Hepatocyte (in vitro differentiated cells): ENCODE data around the gene DAPK2.

Source experiments
- EZH2 ChIP-seq: fragments of 200-600 bp; sonication (generic); IDR thresholded peaks from 2 replicates; pipeline ENCODE4 v1.6.1; 2016; ENCODE audit warnings: antibody characterized with exemption, mild to moderate bottlenecking, borderline replicate concordance
- TF ChIP-seq, protein P1 (sequence below): fragments of 200-600 bp; sonication (generic); IDR thresholded peaks from 2 replicates; pipeline ENCODE4 v1.5.1; 2016; ENCODE audit warnings: antibody characterized with exemption, mild to moderate bottlenecking; ENCODE audit not compliant: poor library complexity

DNA sequence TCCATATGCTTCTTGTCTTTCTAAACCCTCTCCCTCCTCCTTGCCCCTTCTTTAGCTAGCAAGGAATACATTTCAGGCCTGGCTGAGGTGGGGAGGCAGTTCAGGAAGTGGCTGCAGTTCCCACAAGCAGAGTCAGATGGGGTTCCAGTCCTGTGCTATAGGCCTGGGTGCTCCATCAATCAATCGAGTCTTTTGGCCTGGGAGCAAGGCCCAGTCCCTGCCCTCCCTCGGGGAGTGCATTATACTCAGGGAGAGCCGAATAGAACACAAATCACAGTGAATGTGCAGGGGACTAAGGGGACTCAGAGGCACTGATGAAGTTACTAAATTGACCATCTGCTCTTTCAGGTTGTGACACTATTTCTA is 154.5 kb downstream of the DAPK2 start:
- TF ChIP-seq, protein P1, sequence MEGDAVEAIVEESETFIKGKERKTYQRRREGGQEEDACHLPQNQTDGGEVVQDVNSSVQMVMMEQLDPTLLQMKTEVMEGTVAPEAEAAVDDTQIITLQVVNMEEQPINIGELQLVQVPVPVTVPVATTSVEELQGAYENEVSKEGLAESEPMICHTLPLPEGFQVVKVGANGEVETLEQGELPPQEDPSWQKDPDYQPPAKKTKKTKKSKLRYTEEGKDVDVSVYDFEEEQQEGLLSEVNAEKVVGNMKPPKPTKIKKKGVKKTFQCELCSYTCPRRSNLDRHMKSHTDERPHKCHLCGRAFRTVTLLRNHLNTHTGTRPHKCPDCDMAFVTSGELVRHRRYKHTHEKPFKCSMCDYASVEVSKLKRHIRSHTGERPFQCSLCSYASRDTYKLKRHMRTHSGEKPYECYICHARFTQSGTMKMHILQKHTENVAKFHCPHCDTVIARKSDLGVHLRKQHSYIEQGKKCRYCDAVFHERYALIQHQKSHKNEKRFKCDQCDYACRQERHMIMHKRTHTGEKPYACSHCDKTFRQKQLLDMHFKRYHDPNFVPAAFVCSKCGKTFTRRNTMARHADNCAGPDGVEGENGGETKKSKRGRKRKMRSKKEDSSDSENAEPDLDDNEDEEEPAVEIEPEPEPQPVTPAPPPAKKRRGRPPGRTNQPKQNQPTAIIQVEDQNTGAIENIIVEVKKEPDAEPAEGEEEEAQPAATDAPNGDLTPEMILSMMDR = no peak
- no peak for TF ChIP-seq EZH2
